ENCODE results near the gene SPEF1. TPM values are rescaled to one million over a fixed set of nuclear protein-coding genes. Genes with fewer than 3 reads are reported as not detected.

The SPEF1 gene
- total RNA-seq, 1 donor, result under 0.01 TPM

GRCh38 chr20:3740615-3741301 is 40.5 kb downstream of the SPEF1 start:
- TF ChIP-seq CTCF (IDR thresholded peaks at IDR 0.05; ENCODE audit: insufficient read depth, low read depth, low read length), result no peak
- no peak for DNase-seq (ENCODE audit: low read depth)
- no peak overlapping the region for H3K4me3 ChIP-seq (ENCODE audit: low read depth, low read length)

DNA sequence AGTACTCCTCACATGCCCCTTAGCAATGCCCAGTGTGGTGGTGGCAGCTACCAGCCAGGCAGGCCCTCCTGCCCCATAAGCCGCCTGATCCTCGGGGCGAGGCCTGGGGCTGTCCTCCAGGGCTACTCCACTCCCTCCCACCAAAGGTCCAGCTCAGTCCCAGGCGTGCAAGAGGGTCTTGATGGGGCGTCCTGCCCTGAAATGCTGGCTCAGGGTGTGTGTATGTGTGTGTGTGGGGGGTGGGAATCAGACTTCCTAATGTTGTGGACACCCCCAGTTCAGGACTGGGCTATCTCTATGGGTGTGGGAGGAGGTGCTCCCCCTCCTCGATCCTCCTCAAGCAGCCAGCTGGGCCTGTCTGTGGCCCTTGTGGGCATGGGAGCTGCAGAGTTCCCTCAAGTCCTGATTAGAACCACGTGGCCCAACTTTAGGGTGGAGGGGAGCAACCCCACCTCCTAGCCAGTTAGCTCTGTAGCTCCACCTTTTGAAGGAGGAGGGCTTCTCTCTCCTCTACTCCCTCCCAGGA is 41.3 kb downstream of the SPEF1 start:
- no peak for DNase-seq (ENCODE audit: low read depth)
- no peak overlapping the region for H3K4me3 ChIP-seq (ENCODE audit: low read depth, low read length)

DNA sequence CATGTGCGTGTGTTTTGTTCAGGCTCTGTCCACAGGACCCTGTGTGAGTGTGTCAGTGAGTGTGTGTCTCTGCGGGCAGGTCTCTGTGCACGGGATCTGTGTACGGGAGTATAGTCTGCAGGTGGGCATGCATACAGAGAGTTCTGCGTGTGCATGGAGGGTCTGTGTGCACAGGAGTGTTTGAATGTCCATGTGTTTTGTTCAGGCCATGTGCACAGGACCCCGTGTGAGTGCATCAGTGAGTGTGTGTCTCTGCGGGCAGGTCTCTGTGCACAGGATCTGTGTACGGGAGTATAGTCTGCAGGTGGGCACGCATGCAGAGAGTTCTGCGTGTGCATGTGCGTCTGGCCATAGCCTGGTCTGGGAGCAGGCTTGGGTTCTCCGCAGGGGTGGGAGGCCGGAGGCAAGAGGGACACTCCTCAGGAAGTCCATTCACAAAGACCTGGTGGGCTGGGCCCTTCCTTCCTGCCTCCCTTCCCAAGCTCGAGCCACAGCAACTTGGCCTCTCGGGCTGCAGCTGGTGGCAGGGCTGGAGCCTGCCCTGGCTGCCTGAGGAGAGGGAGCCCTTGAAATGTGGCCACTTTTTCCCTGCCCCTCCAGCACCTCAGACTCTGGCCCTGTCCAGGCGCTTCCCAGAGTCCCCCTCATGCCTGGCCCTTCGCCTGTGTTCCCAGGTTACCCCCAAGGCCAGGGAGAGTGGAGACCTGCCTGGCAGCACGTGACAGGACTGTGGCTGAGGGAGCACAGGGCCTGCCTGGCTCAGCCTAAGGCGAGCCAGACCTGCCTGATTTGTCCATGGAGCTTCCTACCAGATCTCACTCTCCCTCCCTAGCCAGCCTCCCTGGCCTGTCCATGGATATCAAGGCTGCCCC is 42.0 kb downstream of the SPEF1 start:
- TF ChIP-seq CTCF (IDR thresholded peaks at IDR 0.05; ENCODE audit: insufficient read depth, low read depth, low read length), result no peak
- no peak overlapping the region for H3K4me3 ChIP-seq (ENCODE audit: low read depth, low read length)
- no peak for DNase-seq (ENCODE audit: low read depth)

More for the DNA sequence above, 41.3 kb downstream of the SPEF1 start:
- no peak for TF ChIP-seq CTCF (IDR thresholded peaks at IDR 0.05; ENCODE audit: insufficient read depth, low read depth, low read length)

DNA sequence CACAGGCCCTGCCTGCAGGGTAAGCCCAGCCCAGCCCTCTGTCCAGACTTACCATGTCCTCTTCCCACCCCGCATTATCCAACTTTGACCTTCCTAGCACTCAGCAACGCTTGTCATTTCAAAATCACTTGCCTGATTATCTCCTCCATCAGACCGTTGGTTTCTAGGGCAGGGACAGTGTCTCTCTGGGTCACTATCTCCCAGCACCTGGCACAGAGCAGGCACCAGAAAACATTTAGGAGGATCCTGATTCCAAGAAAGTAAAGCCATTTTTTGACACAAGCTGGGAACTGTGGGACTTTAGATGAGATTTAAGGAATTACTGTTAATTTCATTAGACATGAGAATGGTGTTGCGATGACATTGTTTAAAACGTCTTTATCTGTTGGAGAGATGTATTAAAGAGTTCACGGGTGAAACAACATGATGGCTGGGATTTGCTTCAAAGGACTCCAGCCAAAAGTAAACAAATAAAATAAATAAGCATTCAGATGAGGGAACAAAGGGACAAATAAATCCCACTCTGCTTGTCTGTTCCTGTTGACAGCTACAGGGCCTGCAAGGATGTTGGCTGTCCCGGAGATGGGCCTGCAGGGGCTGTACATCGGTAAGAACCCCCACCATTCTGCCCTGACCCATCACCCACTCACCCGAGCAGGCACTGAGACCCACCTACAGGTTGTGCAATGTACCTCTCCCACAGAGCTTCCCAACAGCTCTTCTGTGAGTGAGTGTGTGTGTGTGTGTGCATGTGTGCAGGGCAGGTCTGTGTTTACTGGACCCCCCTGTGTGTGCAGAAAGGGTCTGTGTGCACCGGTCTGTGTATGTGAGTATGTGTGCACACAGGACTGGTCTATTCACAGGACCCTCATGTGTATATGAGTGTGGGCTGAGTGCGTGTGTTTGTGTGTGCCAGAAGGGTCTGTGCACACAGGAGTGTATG is 42.9 kb downstream of the SPEF1 start:
- no peak overlapping the region for H3K4me3 ChIP-seq (ENCODE audit: low read depth, low read length)
- no peak for DNase-seq (ENCODE audit: low read depth)
- no peak for TF ChIP-seq CTCF (IDR thresholded peaks at IDR 0.05; ENCODE audit: insufficient read depth, low read depth, low read length)

DNA sequence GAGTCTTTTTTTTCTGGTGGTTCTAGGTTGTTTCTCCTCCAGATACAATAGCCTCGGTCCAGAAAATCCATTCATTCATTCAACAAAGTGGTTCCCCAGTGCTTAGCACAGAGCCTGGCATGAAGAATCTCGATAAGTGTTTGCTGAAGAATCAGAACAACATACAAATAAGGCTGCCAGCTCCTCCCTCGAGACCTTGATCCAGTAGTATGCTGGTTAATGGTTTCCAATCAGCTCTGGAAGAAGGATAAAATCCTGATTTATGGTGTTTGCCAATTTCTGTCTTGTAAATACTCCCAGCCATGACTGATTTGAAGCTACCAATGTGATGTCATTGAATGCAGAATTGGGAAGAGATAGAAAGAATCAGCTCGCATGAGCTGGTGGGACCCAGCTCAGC is 45.5 kb downstream of the SPEF1 start:
- no peak overlapping the region for H3K4me3 ChIP-seq (ENCODE audit: low read depth, low read length)
- no peak for TF ChIP-seq CTCF (IDR thresholded peaks at IDR 0.05; ENCODE audit: insufficient read depth, low read depth, low read length)
- DNase-seq (ENCODE audit: low read depth), result no peak

Data from fibroblast of villous mesenchyme (primary cell).